GM18868 (cell line): Measurements from ENCODE around the gene MCOLN2.
"Not testable (repeated sequence)": the region's sequence is repeated elsewhere in the genome, so short reads cannot be mapped to it uniquely, and the experiment has no call there.

Experiments
- ATAC-seq: cut with Tn5 transposase; IDR thresholded peaks from one replicate; pipeline ENCODE4 v1.9.1; 2021; ENCODE audit warnings: mild to moderate bottlenecking, moderate library complexity; ENCODE audit not compliant: unreplicated experiment

Gene MCOLN2

DNA sequence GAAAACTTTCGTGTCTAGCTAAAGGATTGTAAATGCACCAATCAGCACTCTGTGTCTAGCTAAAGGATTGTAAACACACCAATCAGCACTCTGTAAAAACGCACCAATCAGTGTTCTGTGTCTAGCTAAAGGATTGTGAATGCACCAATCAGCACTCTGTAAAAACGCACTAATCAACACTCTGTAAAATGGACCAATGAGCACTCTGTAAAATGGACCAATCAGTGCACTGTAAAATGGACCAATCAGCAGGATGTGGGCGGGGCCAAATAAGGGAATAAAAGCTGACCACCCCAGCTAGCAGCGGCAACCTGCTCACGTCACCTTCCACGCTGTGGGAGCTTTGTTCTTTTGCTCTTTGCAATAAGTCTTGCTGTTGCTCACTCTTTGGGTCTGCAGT is 94.2 kb downstream of the MCOLN2 start:
- not testable (repeated sequence) for ATAC-seq

DNA sequence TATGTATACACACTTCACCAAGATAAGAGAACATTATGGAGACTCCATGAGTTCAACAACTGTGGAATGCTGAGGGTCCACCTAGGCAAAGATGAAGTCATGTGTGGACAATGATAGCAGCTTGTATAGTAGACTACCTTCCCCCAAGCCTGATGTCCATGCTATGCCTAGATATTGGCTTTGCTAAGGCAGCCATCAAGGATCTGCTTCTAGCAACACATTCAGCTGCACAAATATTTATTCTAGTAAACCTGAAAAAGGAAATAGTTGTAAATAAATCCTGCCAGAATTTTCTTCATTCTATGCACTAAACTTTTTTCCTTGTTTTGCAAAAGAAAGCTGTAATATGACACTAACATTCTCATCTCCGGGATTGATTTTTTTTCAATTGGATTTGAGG is 96.9 kb downstream of the MCOLN2 start:
- no peak for ATAC-seq

DNA sequence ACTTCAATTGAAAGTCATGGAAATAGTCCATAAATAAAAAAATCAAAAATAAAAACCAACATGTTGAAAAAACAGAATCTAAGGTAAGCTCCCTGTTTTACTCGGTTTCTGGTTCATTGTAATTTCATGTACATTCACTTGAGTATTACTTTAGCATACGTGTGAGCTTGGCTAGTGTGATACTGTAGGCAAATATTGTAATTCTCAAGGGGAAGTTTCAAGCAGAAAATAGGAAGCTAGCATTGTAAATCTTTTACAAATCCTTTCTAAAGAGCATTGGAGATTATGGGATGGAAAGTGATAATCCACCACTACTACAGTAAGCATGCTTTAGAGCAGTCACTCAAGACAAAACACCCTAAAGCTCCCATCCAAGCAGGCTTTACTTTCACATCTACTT is 100.6 kb downstream of the MCOLN2 start:
- no peak for ATAC-seq

DNA sequence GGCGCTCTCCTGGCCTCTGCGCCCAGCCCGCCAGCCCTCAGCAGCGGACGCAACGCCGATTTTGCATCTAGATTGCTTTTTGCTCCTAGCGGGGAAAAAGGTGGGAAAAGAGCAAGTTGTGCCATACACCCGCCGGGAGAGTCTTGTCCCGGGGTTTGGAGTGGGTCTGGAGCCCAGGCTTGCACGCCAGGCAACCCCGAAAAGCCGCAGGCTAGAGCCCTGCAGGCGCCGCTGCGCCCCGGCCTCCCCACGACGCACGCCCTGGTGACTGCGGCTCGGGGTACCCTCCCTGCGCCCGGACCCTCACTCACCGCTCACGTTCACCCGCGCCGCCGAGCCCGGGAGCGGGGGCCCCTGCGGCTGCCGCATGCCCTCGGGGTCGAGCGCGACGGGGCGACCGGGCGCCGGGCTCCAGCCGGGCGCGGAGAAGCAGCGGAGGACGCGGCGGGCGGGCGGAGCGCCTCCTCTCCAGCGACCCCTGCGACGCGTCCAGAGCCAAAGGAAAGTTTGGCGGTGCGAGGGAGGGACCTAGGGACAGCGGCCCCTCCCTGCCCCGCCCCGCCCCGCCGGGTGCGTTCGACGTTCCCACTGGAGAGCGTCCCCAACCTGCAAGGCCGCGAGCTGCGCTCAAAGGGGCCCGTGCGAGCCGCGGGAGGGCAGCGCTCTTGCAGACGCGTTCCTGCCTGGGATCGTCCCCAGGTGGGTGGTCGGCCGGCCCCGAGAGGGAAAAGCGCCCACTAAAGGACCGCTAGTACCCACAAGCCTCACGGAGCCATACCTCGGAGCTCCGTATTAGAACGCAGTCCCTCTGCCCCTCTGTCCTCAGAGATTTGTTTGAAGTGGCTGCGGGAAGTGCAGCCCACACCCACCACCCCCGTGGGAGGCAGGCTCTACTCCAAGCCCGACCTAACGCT is 104.0 kb downstream of the MCOLN2 start, which contains the start of gene LPAR3:
TSS of gene LPAR3 (minus strand) at position 502 of the 914 bp plus-strand sequence. CDS start 27,086 bp downstream, outside the sequence.
- no peak for ATAC-seq

DNA sequence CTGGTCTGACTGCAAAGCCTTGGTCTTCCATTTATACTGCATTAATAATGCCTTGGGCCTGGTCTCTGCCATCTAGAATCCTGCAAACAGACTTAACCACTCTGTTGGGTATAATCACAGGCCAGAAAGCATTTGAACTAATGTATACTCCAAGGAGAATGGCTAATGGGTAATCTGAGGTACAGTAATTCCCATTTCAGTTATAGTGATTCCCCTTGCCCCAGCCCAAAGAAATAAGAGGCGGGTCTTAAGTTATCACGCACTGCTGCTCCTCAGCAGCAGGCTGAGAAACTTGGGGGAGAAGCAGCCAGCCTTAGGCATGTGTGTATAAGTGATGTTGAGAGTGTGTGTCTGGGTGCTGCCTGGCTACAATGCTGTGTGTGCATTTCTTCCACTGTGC is 106.3 kb downstream of the MCOLN2 start:
- ATAC-seq = no peak

DNA sequence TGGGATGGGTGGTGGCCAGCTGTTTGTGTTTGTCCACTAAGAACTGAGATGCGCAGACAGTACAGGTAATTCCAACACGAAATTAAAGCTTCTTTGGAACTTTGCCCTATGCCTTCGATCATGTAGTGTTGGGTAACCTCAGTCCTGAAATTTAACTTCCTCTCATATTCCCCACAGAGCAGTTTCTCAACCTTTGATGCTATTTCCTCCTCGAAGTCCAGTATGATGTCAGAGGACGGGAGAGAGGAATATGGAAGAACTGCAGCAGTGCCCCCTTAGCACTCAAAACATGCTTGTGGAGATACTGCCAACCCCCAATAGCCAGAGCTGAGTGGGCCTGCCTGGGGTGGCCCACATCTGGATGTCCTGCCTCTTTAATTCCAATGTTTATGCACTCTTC is 107.5 kb downstream of the MCOLN2 start:
- no peak for ATAC-seq

DNA sequence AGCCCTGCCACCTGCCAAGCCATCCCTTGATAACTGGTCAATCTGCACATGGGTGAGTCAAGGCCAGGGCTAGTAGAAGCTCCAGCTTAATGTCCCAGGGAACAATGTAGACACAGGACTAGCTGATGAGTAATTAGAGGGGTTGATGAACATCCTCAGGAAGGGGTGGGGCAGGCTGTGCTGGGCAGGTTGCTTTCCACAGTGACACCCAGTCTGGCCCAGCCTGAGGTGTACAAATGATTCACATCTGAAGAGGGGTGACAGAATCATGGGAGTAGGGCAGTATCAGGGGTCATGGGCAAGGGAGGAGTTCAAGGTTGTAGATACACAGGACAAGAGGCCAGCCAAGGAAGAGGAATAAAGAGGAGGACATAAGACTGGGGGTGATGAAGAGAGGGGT is 108.2 kb downstream of the MCOLN2 start:
- ATAC-seq = no peak

DNA sequence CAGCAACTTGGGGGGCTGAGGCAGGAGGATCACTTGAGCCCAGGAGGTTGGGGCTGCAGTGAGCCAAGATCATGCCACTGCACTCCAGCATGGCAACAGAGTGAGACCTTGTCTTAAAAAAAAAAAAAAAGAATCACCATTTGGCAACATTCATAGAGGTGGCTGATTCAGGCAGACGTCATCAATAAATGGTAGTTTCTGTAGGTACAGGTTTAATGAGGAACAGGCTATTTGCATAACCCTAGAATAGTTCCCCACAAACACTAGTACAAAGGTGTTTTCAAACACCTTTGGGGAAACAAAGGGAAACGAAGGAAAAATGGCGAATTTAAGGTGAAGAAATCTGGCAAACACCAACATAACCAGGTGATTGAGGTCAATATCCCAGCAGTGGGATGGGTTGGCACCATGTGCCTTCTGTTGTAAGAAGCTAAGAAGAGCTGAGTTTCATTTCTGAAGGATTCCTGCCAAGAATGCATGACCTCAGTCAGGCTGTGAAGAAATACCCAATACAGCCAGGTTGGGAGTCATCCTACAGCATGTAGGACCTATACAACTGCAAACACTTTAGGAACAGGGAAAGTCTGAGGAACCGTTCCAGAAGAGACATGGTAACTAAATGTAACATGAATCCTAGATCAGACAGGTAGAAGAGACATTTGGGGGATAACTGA is 109.5 kb downstream of the MCOLN2 start:
- no peak for ATAC-seq

DNA sequence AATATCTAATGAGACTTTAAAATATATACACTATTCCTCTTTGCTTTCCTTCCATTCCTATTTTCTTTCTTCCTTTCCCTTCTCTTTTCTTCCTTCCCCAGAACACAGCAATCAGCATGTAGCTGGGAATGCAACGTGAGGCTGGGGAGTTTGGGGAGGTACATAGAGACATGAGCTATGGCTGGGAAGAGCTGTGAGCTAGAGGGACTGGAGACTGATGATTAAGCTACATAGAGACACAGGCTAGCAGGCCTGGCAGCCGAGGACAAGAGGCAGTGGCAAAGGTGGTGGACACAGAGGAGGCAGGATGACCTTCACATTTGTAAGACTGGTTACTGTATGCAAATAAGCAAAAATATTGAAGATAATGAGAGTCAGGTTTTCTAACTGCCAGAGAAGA is 111.4 kb downstream of the MCOLN2 start:
- no peak for ATAC-seq

DNA sequence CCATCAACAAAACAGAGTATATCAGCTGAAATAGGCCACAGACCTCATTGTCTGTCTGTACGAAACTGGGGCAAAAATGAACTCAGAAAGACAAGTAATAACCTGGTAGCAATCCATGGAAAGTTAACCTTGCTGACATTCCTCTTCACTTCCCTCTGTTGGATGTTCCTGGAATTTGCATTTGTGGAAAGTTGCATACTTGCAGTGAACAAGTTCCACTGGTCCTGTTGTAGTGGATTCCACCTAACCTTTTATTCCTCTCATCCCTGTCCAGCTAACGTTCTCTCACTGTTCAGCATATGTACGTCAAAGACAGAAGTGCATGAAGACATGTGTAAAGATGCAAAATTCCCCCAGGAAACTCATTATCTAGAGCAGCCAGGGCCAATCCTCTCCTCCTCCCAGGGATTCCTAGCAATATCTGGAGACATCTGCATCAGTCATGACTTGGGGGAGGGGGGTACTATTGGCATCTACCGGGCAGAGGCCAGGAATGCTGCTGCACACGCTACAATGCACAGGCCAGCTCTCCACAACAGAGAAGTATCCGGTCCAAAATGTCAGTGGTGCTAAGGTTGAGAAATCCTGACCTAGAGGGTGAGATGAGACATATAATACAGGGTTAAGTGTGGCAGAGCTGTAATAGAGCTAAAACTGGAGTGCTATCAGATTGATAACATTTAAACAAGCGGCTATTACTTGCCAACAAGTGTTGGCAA is 112.1 kb downstream of the MCOLN2 start:
- ATAC-seq = no peak

DNA sequence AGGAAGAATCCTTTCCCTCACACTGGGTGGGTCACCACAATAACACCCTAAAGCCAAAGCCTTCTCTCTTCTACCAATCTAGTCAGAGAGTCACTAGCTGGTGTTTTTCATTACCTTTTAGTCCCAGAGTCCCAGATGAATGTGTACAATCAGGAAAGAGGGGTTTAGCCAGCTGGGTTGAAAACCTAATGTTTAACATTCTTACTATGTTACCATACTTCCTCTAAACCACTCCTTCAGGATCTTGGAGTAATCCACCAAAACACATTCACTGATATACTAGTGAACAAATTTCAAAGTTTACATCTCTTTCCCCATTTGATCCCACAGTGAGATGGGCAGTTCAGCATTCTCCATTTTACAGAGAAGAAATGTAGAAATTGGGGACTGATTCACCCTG is 113.6 kb downstream of the MCOLN2 start:
- ATAC-seq = no peak

DNA sequence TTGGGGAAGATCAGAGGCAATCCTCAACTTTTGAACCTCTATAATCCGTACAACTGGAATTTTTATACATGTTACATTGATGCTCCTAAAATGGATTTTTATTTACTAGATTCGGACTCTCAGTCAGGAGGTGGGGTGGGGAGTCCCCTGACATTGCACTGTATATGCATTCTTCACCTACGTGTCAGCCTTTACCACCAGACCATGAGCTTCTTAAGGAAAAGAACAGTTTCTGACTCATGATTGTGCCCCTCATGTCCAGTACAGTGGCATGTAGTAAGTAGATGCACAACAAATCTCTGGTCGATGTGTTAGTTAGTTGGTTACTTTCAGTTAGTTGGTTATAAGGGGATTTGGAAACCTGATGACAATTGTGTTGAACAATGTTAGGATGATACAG is 119.3 kb downstream of the MCOLN2 start:
- no peak for ATAC-seq

DNA sequence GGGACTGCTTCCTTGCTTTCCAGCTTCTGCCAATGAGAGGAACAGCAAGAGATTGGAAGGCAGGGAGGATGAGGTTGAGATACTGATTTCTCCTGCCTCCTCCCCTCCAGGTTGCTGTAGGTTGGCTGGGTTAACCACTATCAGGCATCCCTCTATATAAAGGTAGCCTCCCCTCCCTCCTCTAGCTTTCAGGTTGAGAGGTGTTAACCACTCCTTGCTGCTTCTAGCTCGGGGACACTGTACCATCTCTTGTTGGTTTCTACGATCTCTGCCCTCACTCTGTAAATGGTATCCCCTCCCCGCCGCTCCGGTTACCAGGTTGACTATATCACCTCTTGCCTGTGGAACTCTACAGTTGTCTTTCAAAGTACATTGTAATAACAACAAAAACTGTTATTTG is 120.6 kb downstream of the MCOLN2 start:
- no peak for ATAC-seq
